ENCODE data around the gene MXD4.
"Not testable (repeated sequence)": the region's sequence is repeated elsewhere in the genome, so short reads cannot be mapped to it uniquely, and the experiment has no call there.

The MXD4 gene

GRCh38 chr4:2217726-2218125 lies 44.2 kb downstream of the MXD4 start:
- DNase-seq, result no peak

GRCh38 chr4:2212831-2213230 lies 49.1 kb downstream of the MXD4 start:
- DNase-seq, result no peak

GRCh38 chr4:2202789-2203188 lies 59.1 kb downstream of the MXD4 start:
- DNase-seq, result not testable (repeated sequence)
